CD4-positive, alpha-beta T cell treated with Interleukin-6 for 4 hours (primary cell): ENCODE data around the gene NPDC1.

Experiments
- DNase-seq: peaks from one replicate; pipeline ENCODE4 v3.0.0-alpha.2; 2020; ENCODE audit warnings: mixed read lengths

The NPDC1 gene

DNA sequence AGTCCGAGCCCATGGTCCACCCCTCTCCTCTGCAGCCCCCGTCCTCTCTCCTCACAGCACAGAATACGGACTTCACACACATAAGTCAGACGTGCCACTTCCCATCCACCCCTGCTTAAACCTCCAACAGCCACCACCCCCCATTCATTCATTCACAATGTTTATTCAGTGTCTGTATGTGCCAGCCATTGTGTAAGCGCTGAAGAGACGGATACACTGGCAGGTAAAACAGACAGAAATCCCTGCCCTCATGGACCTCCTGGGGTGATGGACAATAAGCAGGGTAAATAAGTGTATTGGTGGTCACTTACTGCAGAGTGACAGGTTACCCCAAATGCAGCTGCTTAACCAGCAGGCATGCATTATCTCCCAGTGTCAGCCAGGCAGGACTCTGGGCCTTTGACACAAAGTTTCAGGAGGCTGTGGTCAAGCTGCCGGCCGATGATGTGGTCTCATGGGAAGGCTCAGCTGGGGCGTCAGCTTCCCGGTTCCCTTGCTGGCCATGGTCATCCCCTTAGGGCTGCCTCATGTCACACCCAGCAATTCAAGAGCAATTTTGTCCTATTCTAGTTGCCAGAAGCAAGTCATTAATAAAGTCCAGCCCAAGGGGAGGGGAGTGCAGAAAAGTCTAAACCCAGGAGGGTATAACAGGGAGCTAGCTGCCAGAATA is 55.6 kb downstream of the NPDC1 start:
- no peak for DNase-seq
